Type B pancreatic cell (in vitro differentiated cells): Measurements from ENCODE around the gene DYNLT5. TPM values are rescaled to one million over a fixed set of nuclear protein-coding genes. Genes with fewer than 3 reads are reported as not detected.

ENCODE experiments used
- DNase-seq: peaks from one replicate; pipeline ENCODE4 v3.0.0; 2021; ENCODE audit warnings: mixed read lengths; ENCODE audit not compliant: unreplicated experiment; ENCODE audit errors: extremely low spot score
- H3K27ac Mint-ChIP-seq: 2 replicates; pipeline ENCODE4 v1.8.0; 2021; ENCODE audit warnings: mild to moderate bottlenecking, mixed read lengths
- H3K27me3 Mint-ChIP-seq: 2 replicates; pipeline ENCODE4 v1.8.0; 2021; ENCODE audit warnings: mixed read lengths
- H3K36me3 Mint-ChIP-seq: 2 replicates; pipeline ENCODE4 v1.8.0; 2021; ENCODE audit warnings: mixed read lengths
- H3K4me1 Mint-ChIP-seq: one replicate; pipeline ENCODE4 v1.8.0; 2021; ENCODE audit warnings: mixed read lengths; ENCODE audit not compliant: unreplicated experiment
- H3K4me3 Mint-ChIP-seq: 2 replicates; pipeline ENCODE4 v1.8.0; 2021; ENCODE audit warnings: mild to moderate bottlenecking, mixed read lengths
- H3K9me3 Mint-ChIP-seq: 2 replicates; pipeline ENCODE4 v1.8.0; 2021; ENCODE audit warnings: mixed read lengths
- CTCF ChIP-seq: fragments of 200-600 bp; sonication (generic); conservative IDR thresholded peaks from 2 replicates; pipeline ENCODE4 v1.5.0; 2021; ENCODE audit warnings: antibody characterized with exemption, mild to moderate bottlenecking
- total RNA-seq: library from RNA; stranded (reverse); gene quantifications from 2 replicates; pipeline ENCODE4 v1.2.1, GENCODE V29; 2021; ENCODE audit warnings: low replicate concordance

DYNLT5 gene
- total RNA-seq, 1 donor from 2014 or later, result 4.1 TPM

GRCh38 chr1:66770694-66771093 is 18.4 kb downstream of the DYNLT5 start:
- no peaks in the 10 kb centered on the region for H3K36me3 Mint-ChIP-seq
- H3K4me3 Mint-ChIP-seq, result no peak overlapping the region
- TF ChIP-seq CTCF, result no peak
- no peak overlapping the region for H3K27ac Mint-ChIP-seq
- no peaks in the 10 kb centered on the region for H3K4me1 Mint-ChIP-seq
- DNase-seq, result no peak
- peaks cover 4% of the 10 kb centered on the region for H3K27me3 Mint-ChIP-seq
- H3K9me3 Mint-ChIP-seq, result no peaks in the 10 kb centered on the region

- H3K4me1 Mint-ChIP-seq, result peaks cover 4% of the 10 kb centered on the region
- no peaks in the 10 kb centered on the region for H3K9me3 Mint-ChIP-seq
- peaks cover 5% of the 10 kb centered on the region for H3K27me3 Mint-ChIP-seq
- no peaks in the 10 kb centered on the region for H3K36me3 Mint-ChIP-seq
- H3K27ac Mint-ChIP-seq, result no peak overlapping the region
- TF ChIP-seq CTCF, result no peak
- DNase-seq, result no peak
- no peak overlapping the region for H3K4me3 Mint-ChIP-seq
These were observed 21.0 kb downstream of the DYNLT5 start for GRCh38 chr1:66773227-66773626.

GRCh38 chr1:66774438-66774837 is 22.2 kb downstream of the DYNLT5 start:
- H3K36me3 Mint-ChIP-seq, result no peaks in the 10 kb centered on the region
- TF ChIP-seq CTCF, result no peak
- H3K4me3 Mint-ChIP-seq, result no peak overlapping the region
- H3K9me3 Mint-ChIP-seq, result no peaks in the 10 kb centered on the region
- DNase-seq, result no peak
- peaks cover 7% of the 10 kb centered on the region for H3K27me3 Mint-ChIP-seq
- no peak overlapping the region for H3K27ac Mint-ChIP-seq
- H3K4me1 Mint-ChIP-seq, result peaks cover 4% of the 10 kb centered on the region

GRCh38 chr1:66775646-66776045 is 23.4 kb downstream of the DYNLT5 start:
- Mint-ChIP-seq H3K4me1 (peaks cover 4% of the 10 kb centered on the region), H3K9me3 (no peaks in the 10 kb centered on the region), H3K27ac (no peak overlapping the region), H3K4me3 (no peak overlapping the region), H3K36me3 (no peaks in the 10 kb centered on the region), H3K27me3 (peaks cover 11% of the 10 kb centered on the region)
- DNase-seq, result no peak
- TF ChIP-seq CTCF, result no peak

- no peak for TF ChIP-seq CTCF
- no peak overlapping the region for H3K4me3 Mint-ChIP-seq
- no peaks in the 10 kb centered on the region for H3K9me3 Mint-ChIP-seq
- DNase-seq, result no peak
- peaks cover 4% of the 10 kb centered on the region for H3K4me1 Mint-ChIP-seq
- H3K27me3 Mint-ChIP-seq, result peaks cover 11% of the 10 kb centered on the region
- no peak overlapping the region for H3K27ac Mint-ChIP-seq
- no peaks in the 10 kb centered on the region for H3K36me3 Mint-ChIP-seq
These were observed 25.6 kb downstream of the DYNLT5 start for GRCh38 chr1:66777831-66778230.

- H3K27ac Mint-ChIP-seq, result no peak overlapping the region
- H3K4me1 Mint-ChIP-seq, result peaks cover 4% of the 10 kb centered on the region
- H3K36me3 Mint-ChIP-seq, result no peaks in the 10 kb centered on the region
- no peaks in the 10 kb centered on the region for H3K9me3 Mint-ChIP-seq
- no peak for TF ChIP-seq CTCF
- H3K4me3 Mint-ChIP-seq, result no peak overlapping the region
- peaks cover 11% of the 10 kb centered on the region for H3K27me3 Mint-ChIP-seq
- DNase-seq, result no peak
These were observed 26.0 kb downstream of the DYNLT5 start for GRCh38 chr1:66778266-66778665.
